Stimulated activated CD4-positive, alpha-beta T cell treated with anti-CD3 and anti-CD28 coated beads, Interleukin-1b, Interleukin-23, amount 100 ng/mL, for 24 hours (primary cell): ENCODE measurements around the gene NFU1.

Source experiments
- DNase-seq, 4 experiments: peaks; one replicate each; pipeline ENCODE4 v3.0.0-alpha.2; 2020; ENCODE audit warnings: low read depth in 4 of 4, low spot score in 1 of 4

Gene NFU1

DNA sequence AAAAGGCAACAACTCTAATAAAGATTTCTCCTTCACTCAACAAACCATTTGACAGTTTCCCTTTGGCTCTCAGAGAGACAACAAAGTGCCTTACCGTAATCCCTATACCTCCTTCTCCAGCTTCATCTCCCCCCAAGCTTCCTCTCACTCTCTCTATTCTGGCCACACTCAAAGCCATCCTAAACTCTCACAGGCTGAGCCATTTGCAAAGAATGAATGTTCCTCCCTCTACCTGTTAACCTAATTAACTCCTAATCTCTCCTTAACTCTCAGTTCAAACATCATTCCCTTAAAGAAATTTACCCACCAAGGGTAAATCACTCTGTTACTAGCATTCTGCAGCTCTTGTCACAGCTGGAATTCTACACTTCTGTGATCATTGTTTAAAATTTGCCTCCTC, 88.5 kb downstream of the NFU1 start:
- DNase-seq = no peak
